WTC11 (cell line): ENCODE data around the gene SLC39A2.

Experiments used
- CTCF ChIP-seq: fragments of 200-600 bp; IDR thresholded peaks from 2 replicates; pipeline ENCODE4 v1.8.0; 2022; ENCODE audit warnings: antibody characterized with exemption
- MXD4 ChIP-seq: fragments of 250-450 bp; sonication (Bioruptor Pico); IDR thresholded peaks from 2 replicates; pipeline ENCODE4 v1.8.0; 2021; ENCODE audit warnings: mild to moderate bottlenecking, moderate library complexity, borderline replicate concordance
- MYBL2 ChIP-seq: sonication (generic); formaldehyde crosslinking; IDR thresholded peaks from 2 replicates; pipeline ENCODE4 v1.8.1; 2023; ENCODE audit warnings: mild to moderate bottlenecking, moderate library complexity, missing genetic modification reagents

GRCh38 chr14:21032326-21033132 lies 33.4 kb downstream of the SLC39A2 start:
- TF ChIP-seq CTCF, result no peak
- no peak for TF ChIP-seq MYBL2 (CRISPR knock-in tag)
- TF ChIP-seq MXD4, result no peak
